Spleen (tissue), 7 donors: ENCODE measurements around the gene SORCS1.

Experiments
- CTCF ChIP-seq, 11 experiments: fragments of 200-600 bp in 7 of 11; fragments of 450-650 bp in 4 of 11; sonication (generic) in 4 of 11; IDR thresholded peaks in 8 of 11; conservative IDR thresholded peaks in 3 of 11; 1 replicate in 7 of 11; 2 replicates in 4 of 11; pipeline versions ENCODE4 v1.4.0 to v1.8.0; 2016 to 2021; ENCODE audit warnings: antibody characterized with exemption in 11 of 11, inconsistent platforms in 4 of 11, mild to moderate bottlenecking in 1 of 11
- POLR2A ChIP-seq, 3 donors: fragments of 450-650 bp; IDR thresholded peaks; one replicate each; pipeline ENCODE4 v1.5.1; 2017; ENCODE audit warnings: antibody characterized with exemption in 3 of 3, mild to moderate bottlenecking in 1 of 3
- POLR2AphosphoS5 ChIP-seq, 3 donors: sonication (generic); formaldehyde crosslinking; IDR thresholded peaks; one replicate each; pipeline ENCODE4 v1.5.1; 2017; ENCODE audit warnings: antibody characterized with exemption in 3 of 3
- donor health status: DM: no; HTN: no; CAD: no; lungs with moderate emphysema.
- donor health status: DM: no; HTN: no; CAD: no.
- donor health status: DM: no; HTN: no; CAD: no.

DNA sequence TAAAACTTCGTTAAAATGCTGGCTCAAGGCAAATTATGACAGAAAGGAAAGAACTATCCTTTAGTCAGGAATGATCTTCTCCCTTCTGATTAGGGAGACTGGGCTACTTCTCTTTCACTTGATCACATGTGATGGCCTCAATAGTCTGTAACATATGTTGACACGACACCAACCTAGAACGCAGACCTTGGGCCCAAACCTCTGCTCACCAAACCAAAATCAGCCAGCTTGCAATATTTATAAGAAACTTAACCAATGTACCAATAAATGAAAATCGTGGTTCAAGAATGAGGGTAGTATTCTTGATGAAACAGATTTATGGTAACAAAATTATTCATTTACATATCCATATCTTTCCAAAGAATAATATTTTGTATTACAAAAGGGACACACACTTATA lies 361.6 kb downstream of the SORCS1 start:
- no peak for TF ChIP-seq POLR2AphosphoS5 (IDR thresholded peaks at IDR 0.05)
- no peak for TF ChIP-seq POLR2A (IDR thresholded peaks at IDR 0.05)
- TF ChIP-seq CTCF (IDR thresholded peaks at IDR 0.05 in 8 of 11, conservative IDR thresholded peaks at IDR 0.05 in 3 of 11) = no peak
